HG02970 (cell line): Measurements from ENCODE around the gene SPEM1.

Experiments used
- ATAC-seq: cut with Tn5 transposase; IDR thresholded peaks from one replicate; pipeline ENCODE4 v1.9.1; 2021; ENCODE audit warnings: mild to moderate bottlenecking, moderate library complexity, moderate number of reproducible peaks; ENCODE audit not compliant: unreplicated experiment, low FRiP score

The SPEM1 gene

DNA sequence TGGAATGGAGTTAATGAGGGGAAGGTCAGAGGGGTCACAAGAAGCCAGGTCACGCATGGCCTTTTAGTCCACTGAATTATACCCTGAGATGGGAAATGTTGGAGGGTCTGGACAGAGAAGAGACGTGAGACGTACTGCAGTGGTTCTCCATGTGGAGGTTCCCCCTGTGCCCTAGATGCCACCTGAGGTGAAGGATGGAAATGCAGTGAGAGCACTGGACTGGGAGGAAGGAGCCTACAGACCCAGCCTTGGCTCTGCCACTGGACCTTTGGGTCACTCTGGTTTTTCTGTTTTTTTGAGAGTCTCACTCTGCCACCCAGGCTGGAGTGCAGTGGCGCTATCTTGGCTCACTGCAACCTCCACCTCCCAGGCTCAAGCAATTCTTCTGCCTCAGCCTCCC lies 24.0 kb upstream of the SPEM1 start:
- no peak for ATAC-seq

DNA sequence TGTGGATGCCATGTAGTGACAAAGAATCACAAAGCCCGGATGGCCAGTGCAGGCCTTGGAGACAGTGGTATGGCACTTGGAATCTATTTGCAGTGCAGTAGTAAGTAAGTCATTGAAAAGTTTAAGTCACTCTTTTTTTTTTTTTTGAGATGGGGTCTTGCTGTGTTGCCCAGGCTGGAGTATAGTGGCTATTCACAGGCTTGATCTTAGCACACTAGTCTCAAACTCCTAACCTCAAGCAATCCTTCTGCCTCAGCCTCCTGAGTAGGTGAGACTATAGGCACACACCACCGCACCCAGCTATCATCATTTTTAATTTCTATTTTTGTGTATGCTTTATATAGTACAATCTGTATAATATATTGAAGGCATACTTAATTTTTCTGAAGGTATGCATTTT lies 21.5 kb upstream of the SPEM1 start:
- no peak for ATAC-seq

DNA sequence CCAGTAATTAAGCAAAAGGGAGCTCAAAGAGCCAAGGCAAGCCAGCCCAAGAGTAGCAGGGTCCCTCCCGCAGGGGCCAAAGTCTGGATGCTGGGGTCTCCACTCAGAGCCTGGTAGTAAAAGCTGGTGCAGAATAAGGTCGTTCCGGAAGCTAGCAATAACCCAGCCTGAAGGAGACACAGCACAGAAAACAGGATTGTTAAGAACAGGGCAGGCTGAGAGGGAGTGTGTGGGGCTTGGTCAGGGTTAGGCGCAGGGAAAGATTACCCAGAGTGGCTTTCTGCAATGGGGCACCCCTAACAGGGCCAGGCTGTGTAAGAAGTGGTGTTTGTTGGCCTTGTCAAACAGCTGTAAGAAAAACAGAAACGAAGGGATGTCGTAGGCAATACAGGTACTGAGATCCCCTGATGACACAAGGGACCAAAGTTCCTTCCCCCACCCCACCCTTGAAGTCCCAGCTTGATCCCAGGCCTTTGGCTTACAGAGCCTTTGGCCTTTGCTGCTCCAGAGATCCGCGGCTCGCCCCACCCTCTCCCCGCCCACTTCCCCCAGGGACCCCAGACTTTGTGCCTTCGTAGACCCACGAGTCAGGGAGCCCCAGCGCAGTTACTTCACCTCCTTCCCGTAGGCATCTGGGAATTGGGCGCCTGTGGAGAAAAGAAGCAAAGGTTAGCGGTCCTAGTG lies 16.9 kb upstream of the SPEM1 start:
- no peak for ATAC-seq

DNA sequence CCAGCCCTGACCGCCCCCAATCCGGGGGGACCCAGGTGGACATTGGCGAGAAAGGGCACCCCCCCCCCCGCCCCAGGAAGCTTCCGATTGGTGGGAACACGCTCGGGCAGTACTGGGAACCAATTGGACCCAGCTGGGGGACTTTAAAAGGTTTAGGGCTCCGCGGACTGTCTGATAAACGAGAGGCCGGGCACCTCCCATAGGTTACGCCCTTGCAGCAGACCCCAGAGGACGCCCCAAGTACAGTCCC lies 16.5 kb upstream of the SPEM1 start:
- ATAC-seq = no peak

DNA sequence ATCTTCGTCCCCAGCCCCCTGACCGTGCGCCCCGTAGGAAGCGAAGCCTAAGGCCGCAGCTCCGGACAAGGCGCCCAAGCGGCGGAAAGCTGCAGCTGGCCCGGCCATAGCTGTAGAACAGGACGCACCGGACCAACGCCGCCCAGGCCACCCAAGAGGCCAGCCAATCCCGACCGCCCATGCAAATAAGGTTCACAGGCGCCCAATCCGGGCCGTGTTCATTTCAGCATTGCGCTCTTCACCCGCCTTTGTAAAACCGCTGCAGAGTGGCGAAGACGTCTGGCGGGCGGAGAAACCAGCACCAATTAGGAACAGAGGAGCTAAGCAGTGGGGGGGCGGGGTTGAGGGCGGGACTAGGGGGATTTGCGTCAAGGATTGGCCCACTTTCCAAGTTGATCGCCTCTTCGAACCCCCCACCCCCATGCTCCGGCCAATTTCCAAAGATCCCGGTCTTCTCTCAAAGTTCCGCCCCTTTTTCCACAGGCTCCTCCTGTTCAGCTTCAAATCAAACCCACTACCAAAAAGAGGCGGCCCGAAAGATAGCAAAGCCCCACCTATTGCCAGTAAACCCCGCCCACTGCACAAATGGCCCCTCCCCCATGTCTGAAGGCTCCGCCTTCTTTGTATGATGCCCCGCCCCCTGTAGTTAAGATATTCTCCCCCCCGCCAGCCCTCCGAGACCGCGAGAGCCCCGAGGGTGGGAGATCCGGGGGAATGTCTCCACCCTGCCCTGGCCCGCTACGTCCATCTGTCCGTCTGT lies 16.0 kb upstream of the SPEM1 start, which contains the start of gene TMEM256:
TSS of gene TMEM256 (minus strand) at position 121 of the 760 bp plus-strand sequence. CDS start at position 108, 13 bp downstream.
- ATAC-seq = peak; percentile 87

DNA sequence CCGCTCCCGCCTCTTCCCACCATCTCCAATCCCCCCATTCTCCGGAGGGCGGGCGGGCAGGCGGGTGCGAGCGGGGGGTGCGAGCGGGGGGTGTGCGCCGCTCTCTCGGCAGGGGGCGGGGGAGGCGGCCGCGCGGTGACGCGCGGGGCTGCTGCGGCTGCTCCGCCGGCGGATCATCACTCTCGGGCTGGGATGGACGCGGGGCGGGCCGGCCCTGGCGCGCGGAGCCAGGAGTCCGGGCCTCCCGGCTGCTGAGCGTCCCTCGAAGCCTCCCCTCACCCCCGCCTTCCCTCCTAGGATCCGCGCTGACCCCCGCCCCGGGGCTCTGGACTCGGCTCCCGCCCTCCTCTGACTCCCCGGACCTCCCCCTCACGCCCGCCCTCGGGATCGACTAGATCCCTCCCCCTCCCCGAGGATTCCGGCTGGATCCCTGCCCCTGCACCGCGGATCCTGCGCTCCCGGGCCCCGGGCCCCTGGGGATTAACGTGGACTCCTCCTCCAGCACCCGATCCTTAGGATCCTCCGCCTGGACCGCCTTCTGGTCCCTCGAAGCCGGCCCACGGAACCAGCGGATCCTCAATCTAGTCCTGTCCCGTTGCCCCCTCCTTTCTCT lies 15.3 kb upstream of the SPEM1 start:
- ATAC-seq = peak; percentile 19

DNA sequence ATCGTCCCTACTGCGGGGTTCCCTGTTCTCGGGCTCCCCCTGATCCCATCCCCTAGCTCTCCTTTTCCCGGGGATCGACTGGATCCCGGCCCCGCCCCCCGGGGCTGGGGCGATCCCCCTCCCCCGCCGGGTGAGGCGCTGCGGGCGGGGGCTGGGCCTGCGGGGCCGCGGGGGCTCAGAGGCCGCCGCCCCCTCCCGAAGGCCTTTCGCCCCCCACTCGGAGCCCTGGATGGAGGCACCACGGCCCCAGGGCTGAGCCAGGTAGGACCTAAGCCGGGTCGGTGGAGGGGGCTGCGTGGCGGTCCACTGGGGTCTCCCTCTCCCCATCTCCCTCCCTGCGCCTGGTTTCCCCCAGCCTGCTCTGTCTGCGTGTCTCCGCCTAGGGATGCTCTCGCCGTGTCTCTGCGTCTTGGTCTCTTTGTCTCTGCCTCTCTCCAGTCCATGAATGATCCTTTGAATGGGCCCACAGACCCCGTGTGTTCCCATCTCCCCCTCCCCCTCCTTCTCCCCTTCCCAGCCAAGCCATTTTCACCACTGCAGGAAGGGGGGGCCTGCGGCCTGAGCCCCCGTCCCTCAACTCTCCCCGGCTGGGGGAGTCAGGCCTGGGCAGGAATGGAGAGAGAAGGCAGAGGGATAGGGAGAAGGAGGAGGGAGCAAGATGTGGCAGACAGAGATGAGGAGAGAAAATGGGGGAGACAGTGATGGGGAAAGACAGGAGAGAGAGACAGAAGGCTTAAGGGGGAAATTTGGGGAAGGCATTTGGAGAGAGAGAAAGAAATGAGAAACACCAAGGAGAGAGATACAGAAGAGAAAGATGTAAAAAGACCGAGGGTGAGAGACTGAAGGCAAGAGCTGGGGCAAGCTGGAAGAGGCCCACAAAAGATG lies 14.5 kb upstream of the SPEM1 start:
- ATAC-seq = no peak

DNA sequence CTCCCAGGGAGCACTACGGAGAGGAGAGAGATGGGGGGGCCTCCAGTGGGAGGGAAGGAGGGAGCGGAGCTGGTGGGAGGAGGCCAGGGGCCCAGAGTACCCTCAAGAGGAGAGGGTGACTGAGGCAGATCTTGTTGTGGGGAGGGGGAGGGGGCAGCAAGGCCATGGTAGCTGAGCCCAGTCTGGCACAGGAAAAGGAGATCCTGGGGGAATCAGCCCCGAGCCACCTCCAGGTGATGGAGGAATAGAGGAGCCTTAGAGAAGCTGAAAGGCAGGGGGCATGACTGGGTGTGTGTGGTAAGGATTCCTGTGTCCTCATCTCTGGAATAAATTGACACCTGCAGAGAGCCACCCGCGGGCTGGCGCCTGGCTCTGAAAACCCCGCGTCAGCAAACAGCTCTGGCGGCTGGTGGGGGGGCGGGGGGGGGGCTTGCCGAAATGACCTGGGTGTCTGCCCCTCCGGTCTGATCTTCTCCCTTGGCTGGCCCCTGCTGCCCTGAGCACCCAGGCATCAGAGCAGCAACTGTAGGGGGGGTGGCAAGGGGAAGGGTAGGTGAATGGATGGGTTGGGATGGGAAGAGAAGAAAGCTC lies 13.8 kb upstream of the SPEM1 start:
- no peak for ATAC-seq

DNA sequence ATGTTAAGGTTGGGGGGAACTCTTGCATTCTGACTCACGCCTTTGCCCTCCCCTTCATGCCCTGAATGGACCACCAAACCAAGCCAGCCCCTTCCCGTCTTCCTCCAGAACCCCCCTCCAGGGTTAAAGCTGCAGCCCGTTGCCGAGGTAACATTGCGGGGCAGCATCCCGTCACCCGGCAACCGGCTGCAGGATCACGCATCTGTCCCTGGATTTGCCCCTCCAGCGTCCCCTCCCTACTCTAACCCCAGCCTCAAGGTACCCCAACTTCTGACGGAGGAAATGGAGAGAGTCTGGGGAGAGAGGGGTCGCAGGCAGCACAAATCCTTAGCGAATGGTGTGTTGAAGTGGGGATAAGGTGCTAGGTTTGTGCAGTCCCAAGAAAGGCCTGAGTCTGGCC lies 13.0 kb upstream of the SPEM1 start:
- ATAC-seq = no peak

DNA sequence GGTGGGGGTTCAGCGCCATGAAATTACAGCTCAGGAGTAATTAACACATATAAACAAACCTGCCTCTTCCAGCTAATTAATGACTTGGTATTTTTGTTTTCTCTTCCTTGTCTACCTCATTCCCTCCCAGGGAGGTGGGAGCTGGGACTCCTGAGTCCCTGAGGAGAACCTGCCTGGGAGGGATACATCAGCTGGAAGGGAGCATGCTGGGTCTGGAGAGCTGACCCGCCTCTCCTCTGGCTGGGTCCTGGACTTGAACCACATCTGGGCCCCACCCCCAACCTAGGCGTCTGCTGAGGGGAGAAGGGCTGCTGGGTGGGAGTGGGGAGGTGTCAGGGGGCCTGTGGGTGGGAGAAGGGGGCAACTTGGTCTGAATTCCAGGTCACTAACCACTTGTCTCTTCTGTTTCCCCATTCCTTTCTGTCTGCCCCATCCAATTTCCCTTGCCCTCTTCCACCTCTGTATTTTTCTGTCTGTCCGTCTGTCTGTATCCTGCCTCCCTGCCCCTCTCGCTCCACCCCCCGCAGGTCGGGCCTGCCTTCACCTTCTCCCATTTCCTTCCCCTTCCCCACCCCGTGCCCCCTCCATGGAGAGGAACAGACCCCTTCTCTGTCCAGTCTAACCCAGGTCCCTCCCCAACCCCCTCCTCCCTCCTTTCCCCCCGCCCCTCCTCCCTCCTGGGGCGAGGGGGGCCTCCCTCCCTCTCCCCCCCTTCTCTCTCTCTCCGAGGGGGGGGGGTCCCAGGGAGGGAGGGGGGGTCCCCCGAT lies 12.5 kb upstream of the SPEM1 start, which contains the start of gene NLGN2:
TSS of gene NLGN2 (plus strand) at position 361 of the 767 bp plus-strand sequence. CDS start 411 bp downstream, outside the sequence.
- ATAC-seq = no peak

DNA sequence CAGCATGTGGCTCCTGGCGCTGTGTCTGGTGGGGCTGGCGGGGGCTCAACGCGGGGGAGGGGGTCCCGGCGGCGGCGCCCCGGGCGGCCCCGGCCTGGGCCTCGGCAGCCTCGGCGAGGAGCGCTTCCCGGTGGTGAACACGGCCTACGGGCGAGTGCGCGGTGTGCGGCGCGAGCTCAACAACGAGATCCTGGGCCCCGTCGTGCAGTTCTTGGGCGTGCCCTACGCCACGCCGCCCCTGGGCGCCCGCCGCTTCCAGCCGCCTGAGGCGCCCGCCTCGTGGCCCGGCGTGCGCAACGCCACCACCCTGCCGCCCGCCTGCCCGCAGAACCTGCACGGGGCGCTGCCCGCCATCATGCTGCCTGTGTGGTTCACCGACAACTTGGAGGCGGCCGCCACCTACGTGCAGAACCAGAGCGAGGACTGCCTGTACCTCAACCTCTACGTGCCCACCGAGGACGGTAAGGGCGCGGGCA lies 11.8 kb upstream of the SPEM1 start:
- no peak for ATAC-seq

DNA sequence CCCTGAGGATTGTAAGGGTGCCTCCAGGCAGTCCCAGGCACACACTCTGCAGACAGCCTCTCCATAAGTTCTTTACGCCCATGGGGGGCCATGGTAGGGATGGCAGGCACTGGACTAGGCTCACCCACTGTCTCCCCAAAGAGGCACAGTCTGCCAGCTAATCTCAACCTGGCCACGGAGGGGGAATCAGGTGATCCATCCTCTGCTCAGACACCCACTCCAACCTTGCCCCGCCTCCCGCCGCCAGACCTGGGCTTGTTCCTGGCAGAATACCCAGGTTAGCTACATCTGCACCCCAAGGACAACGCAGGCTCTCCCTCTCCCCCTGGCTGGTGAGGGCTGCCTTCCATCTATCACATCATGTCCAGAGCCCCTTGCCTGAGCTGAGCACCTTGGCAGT lies 11.3 kb upstream of the SPEM1 start:
- no peak for ATAC-seq

DNA sequence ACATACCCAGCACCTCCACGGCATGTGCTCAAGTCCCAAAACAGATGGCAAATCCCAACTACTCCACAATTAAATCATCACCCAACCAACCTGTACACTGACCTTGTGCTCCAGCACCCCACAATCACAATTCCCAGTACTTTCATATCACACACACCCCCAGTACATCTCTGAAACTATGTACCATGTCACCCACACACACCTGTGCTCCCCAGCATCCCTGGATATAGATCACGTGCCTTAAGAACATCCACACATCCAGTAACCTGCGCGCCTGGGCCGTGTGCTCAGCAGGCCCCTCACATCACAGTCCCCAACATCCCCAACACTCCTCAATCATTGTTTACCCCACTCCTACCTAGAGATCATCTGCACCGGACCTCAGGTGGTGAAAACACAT lies 10.4 kb upstream of the SPEM1 start:
- ATAC-seq = no peak

DNA sequence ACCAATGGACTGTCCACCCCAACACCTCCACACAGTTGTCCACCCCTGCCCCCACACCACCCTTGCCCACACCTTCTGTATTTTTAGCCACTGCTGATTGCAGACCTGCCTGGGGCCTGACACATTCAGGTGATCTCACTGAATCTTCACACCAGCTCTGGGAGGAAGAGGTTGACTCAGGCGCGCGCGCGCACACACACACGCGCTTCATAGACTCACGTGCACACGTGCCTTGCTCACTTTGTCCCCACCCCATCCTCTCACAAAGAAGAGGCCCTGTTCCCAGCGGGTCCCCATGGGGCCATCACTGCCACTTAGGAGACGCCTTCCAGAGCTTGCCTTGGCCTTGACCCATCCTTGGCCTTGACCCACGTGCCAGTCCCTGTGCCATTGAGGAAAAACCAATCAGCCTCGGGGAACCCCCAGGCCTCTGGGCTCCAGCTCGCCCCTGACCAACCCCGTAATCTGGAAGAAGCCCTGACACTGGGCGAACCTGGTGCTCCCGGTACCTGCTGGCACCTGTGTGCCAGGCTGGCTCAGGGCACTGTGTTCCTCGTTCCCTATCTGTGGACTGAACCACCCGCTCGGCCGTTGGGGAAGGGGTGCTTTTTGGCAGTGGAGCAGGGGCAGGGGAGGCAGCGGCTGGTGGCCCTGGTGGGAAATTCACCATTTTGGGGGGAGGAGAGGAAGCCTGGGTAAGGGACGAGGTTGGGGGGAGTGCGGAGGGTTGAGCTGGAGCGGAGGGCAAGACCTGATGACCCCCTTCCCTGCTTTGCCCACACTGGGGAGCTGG lies 9.3 kb upstream of the SPEM1 start:
- ATAC-seq = no peak

DNA sequence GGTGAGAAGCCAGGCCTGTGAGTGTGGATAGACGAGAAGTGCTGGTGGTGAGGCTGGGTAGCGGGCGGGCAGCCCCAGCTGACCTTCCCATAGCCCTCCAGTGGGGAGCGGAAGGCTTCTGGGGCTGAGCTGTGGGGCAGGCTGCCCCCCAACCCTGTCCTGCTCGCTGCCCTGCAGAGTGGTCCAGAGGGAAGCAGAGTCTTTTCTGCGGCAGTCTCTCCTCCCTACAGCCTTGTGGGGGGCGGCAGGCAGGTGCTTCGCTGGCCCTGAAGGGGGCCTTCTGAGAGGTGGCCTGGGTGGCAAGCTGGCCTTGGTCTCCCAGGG lies 8.7 kb upstream of the SPEM1 start:
- ATAC-seq = no peak

DNA sequence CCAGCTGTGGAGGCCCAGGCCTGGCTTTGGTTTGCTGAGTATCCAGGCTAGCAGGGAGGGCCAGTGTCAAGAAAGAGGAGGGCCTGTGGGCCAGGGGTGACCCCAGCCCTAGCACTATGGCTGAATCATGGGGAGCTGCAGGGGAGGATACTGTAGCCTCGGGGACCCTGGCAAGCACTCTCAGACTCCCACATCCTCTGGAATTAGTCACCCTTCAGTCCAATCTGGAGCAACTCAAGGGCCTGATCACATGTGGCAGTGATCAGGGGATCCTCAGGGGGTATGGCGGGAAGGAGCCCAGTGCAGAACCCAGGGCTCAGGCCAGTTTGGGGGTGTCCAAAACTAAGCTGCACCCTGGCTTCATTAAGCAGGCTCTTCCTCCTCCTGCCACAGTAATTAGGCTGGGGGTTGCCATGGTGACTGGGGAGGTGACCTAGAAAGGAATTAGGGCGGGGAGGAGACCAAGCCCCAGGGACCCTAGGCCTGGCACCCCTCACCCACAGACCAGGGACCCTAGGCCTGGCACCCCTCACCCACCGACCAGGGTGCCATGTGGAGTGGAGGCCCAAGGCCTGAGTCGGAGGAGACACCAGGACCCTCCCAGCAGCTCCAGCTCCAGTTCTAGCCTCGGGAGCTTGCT lies 6.7 kb upstream of the SPEM1 start:
- no peak for ATAC-seq

DNA sequence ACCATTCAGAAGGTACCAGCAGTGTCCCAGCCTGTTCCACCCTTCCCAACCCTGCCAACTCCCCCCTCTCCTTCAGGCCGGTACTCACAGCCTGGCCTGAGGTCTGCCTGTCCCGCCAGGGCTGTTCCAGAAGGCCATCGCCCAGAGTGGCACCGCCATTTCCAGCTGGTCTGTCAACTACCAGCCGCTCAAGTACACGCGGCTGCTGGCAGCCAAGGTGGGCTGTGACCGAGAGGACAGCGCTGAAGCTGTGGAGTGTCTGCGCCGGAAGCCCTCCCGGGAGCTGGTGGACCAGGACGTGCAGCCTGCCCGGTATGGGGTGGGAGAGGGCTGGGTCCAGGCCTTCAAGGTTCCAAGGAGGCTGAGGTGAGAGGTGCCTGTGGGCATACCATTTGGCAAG lies 5.3 kb upstream of the SPEM1 start:
- ATAC-seq = no peak

DNA sequence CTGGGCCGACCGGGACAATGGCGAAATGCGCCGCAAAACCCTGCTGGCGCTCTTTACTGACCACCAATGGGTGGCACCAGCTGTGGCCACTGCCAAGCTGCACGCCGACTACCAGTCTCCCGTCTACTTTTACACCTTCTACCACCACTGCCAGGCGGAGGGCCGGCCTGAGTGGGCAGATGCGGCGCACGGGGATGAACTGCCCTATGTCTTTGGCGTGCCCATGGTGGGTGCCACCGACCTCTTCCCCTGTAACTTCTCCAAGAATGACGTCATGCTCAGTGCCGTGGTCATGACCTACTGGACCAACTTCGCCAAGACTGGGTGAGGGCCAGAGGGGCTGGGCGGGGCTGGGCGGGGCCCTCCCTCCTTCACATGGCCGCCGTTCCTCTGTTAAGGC lies 4.3 kb upstream of the SPEM1 start:
- ATAC-seq = no peak

DNA sequence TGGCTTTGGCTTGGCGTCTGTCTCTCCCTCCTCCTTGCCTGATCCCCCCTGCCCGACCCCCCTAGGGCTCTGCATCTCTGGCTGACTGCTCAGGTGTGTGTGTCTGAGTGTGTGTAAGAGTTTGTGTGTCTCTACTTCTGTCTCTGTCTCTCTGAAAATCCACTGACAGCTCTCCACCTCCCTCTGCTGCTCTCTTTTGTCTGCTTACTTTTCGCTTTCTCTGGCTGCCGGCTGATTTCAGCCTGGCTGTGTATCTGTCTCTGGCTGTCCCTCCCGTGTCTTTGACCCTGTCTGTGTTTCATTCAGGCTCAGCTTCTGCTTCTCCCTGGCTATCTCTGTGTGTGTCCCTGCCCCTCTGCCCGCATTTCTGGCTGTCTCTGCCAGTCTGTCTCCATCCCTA lies 3.8 kb upstream of the SPEM1 start:
- no peak for ATAC-seq
